NB4 (cell line): ENCODE data around the gene PROM2.

ENCODE experiments used
- MYC ChIP-seq: IDR thresholded peaks from 2 replicates; pipeline ENCODE4 v1.6.1; 2011; ENCODE audit warnings: low read depth, low read length
- POLR2A ChIP-seq: IDR thresholded peaks from 2 replicates; pipeline ENCODE4 v1.6.1; 2011; ENCODE audit warnings: mild to moderate bottlenecking; ENCODE audit not compliant: insufficient read length; ENCODE audit errors: extremely low read depth
- TF ChIP-seq, protein P1 (sequence below): IDR thresholded peaks from one replicate; pipeline ENCODE4 v1.5.1; 2012; ENCODE audit warnings: low read depth, low read length
- TF ChIP-seq, protein P2 (sequence below): IDR thresholded peaks from 2 replicates; pipeline ENCODE4 v1.6.1; 2011; ENCODE audit warnings: low read depth, low read length

DNA sequence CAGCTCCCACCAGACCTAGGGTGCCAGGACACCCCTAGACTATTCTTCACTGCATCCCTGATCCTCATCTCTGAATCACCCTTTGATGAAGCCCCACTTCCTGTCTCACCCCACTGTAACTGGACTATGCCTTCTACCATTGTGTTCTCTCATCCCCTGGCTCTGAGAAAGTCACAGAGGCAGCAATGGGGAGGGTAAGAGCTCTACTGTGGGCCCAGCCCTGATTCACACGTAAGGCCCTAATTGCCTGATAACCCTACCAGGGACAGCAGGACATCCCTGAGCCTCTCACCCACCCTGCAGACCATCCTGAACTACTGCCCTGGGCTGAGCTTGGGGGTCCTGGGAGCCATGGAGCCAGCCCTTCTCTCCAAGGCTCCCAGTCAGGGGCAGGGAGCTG lies 1.5 kb upstream of the PROM2 start:
- TF ChIP-seq, protein P1, sequence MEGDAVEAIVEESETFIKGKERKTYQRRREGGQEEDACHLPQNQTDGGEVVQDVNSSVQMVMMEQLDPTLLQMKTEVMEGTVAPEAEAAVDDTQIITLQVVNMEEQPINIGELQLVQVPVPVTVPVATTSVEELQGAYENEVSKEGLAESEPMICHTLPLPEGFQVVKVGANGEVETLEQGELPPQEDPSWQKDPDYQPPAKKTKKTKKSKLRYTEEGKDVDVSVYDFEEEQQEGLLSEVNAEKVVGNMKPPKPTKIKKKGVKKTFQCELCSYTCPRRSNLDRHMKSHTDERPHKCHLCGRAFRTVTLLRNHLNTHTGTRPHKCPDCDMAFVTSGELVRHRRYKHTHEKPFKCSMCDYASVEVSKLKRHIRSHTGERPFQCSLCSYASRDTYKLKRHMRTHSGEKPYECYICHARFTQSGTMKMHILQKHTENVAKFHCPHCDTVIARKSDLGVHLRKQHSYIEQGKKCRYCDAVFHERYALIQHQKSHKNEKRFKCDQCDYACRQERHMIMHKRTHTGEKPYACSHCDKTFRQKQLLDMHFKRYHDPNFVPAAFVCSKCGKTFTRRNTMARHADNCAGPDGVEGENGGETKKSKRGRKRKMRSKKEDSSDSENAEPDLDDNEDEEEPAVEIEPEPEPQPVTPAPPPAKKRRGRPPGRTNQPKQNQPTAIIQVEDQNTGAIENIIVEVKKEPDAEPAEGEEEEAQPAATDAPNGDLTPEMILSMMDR = no peak
- TF ChIP-seq POLR2A (no peak), MYC (no peak)
- TF ChIP-seq, protein P2, sequence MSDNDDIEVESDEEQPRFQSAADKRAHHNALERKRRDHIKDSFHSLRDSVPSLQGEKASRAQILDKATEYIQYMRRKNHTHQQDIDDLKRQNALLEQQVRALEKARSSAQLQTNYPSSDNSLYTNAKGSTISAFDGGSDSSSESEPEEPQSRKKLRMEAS = no peak
